ENCODE results near the gene TBC1D24. TPM values are rescaled to one million over a fixed set of nuclear protein-coding genes. Genes with fewer than 3 reads are reported as not detected.

The TBC1D24 gene
- total RNA-seq, 1 donor from 2014 or later, result 7.8 TPM

DNA sequence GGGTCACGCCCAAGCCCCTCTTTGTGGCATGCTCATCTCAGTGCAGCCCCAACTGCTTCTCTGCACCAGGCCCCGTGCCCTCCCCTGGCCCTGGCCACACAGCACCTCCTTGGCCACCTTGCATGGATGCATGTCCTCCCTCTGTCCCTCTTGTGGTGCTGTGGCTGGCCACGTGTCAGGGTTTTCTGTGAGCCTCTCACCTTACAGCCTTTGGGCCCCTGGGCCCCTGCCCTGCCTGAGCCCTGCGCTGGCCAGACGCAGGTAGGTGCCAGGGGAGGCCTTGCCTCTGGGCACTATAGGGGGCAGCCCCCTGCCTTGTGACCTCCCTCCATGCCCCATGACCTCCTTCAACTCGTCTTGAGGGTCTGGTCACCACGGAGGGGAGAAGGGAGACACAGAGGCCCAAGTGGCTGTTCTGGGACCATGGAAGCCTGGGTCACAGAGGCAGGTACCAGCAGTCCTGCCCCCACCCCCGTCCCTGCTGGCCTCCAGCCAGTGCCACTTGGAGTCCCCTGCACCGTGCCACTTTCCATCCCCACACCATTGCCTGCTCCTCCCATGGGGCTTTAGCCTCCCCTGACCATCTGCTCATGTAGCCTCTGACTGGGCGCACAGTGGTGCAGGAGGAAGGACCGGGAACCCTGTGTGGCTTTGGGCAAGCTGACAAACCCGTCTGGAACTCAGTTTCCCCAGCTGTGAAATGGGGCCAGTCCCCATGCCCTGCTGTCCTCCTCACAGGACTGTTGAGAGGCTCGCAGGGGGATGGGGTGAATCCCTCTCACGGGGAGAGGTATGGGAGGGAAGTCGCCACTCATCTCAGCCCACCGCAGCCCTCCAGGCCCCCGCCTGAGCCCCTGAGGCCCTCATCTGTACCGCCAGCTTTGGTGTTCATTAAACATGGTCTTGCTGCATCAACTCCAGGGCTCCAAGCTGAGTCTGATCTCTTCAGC lies 27.3 kb downstream of the TBC1D24 start:
- Histone ChIP-seq H3K36me3 (ENCODE audit: control insufficient read depth in 3 of 3, insufficient read depth in 3 of 3, low read length in 3 of 3) (peaks cover 0 to 3% (median 3%) of the 10 kb centered on the region in 3 donors), H3K4me1 (ENCODE audit: control insufficient read depth in 3 of 3, insufficient read depth in 3 of 3, low read length in 3 of 3) (peaks cover 29 to 51% (median 40%) of the 10 kb centered on the region in 3 donors), H3K9ac (ENCODE audit: low read depth in 1 of 3, low read length in 3 of 3) (peak overlapping the region in 1 of 3 donors; percentile 68), H3K9me3 (ENCODE audit: control insufficient read depth in 3 of 3, low read length in 3 of 3) (no peaks in the 10 kb centered on the region), H3K27me3 (ENCODE audit: control insufficient read depth in 3 of 3, insufficient read depth in 3 of 3, low read length in 3 of 3) (no peaks in the 10 kb centered on the region), H3K27ac (ENCODE audit: low read depth, low read length) (no peak overlapping the region), H3K4me3 (ENCODE audit: low read length in 3 of 3) (no peak overlapping the region)

DNA sequence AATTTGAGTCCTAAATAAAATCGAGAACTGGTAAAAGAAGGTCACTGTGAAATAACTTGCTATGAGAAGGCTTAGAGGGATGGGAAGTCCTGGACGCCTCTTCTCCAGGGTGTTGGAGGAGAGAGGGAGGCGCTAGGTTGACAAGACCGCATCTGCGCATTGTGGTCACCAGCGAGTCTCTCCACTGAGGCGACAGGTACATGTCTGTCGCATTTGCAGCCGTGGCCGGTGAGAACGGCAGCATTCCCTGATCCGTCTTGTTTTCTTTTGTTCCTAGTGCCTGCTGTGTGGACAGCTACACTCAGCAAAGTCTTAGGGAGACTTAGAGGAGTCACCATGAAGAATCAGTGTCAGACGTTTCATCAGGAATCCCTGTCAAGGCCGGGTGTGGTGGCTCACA lies 30.8 kb downstream of the TBC1D24 start:
- Histone ChIP-seq H3K4me3 (ENCODE audit: low read length in 3 of 3) (no peak overlapping the region), H3K9me3 (ENCODE audit: control insufficient read depth in 3 of 3, low read length in 3 of 3) (no peaks in the 10 kb centered on the region), H3K36me3 (ENCODE audit: control insufficient read depth in 3 of 3, insufficient read depth in 3 of 3, low read length in 3 of 3) (peaks cover 0 to 3% (median 2%) of the 10 kb centered on the region in 3 donors), H3K27me3 (ENCODE audit: control insufficient read depth in 3 of 3, insufficient read depth in 3 of 3, low read length in 3 of 3) (no peaks in the 10 kb centered on the region), H3K27ac (ENCODE audit: low read depth, low read length) (no peak overlapping the region), H3K4me1 (ENCODE audit: control insufficient read depth in 3 of 3, insufficient read depth in 3 of 3, low read length in 3 of 3) (peaks cover 8 to 22% (median 15%) of the 10 kb centered on the region in 3 donors), H3K9ac (ENCODE audit: low read depth in 1 of 3, low read length in 3 of 3) (no peak overlapping the region)

GRCh38 chr16:2507052-2507659 lies 32.2 kb downstream of the TBC1D24 start:
- Histone ChIP-seq H3K27ac (ENCODE audit: low read depth, low read length) (peak overlapping the region; percentile 54), H3K9ac (ENCODE audit: low read depth in 1 of 3, low read length in 3 of 3) (peak overlapping the region in 1 of 3 donors; percentile 50), H3K9me3 (ENCODE audit: control insufficient read depth in 3 of 3, low read length in 3 of 3) (no peaks in the 10 kb centered on the region), H3K27me3 (ENCODE audit: control insufficient read depth in 3 of 3, insufficient read depth in 3 of 3, low read length in 3 of 3) (no peaks in the 10 kb centered on the region), H3K36me3 (ENCODE audit: control insufficient read depth in 3 of 3, insufficient read depth in 3 of 3, low read length in 3 of 3) (peaks cover 0 to 3% (median 0%) of the 10 kb centered on the region in 3 donors), H3K4me3 (ENCODE audit: low read length in 3 of 3) (no peak overlapping the region), H3K4me1 (ENCODE audit: control insufficient read depth in 3 of 3, insufficient read depth in 3 of 3, low read length in 3 of 3) (peaks cover 2 to 18% (median 11%) of the 10 kb centered on the region in 3 donors)

GRCh38 chr16:2507665-2508064 lies 32.7 kb downstream of the TBC1D24 start:
- H3K9me3 ChIP-seq (ENCODE audit: control insufficient read depth in 3 of 3, low read length in 3 of 3), result no peaks in the 10 kb centered on the region
- peaks cover 0 to 3% (median 0%) of the 10 kb centered on the region in 3 donors for H3K36me3 ChIP-seq (ENCODE audit: control insufficient read depth in 3 of 3, insufficient read depth in 3 of 3, low read length in 3 of 3)
- H3K4me1 ChIP-seq (ENCODE audit: control insufficient read depth in 3 of 3, insufficient read depth in 3 of 3, low read length in 3 of 3), result peaks cover 2 to 18% (median 9%) of the 10 kb centered on the region in 3 donors
- no peak overlapping the region for H3K9ac ChIP-seq (ENCODE audit: low read depth in 1 of 3, low read length in 3 of 3)
- no peak overlapping the region for H3K4me3 ChIP-seq (ENCODE audit: low read length in 3 of 3)
- no peaks in the 10 kb centered on the region for H3K27me3 ChIP-seq (ENCODE audit: control insufficient read depth in 3 of 3, insufficient read depth in 3 of 3, low read length in 3 of 3)
- H3K27ac ChIP-seq (ENCODE audit: low read depth, low read length), result peak overlapping the region; percentile 54

- H3K27ac ChIP-seq (ENCODE audit: low read depth, low read length), result no peak overlapping the region
- peaks cover 0 to 3% (median 0%) of the 10 kb centered on the region in 3 donors for H3K36me3 ChIP-seq (ENCODE audit: control insufficient read depth in 3 of 3, insufficient read depth in 3 of 3, low read length in 3 of 3)
- H3K9ac ChIP-seq (ENCODE audit: low read depth in 1 of 3, low read length in 3 of 3), result no peak overlapping the region
- H3K9me3 ChIP-seq (ENCODE audit: control insufficient read depth in 3 of 3, low read length in 3 of 3), result no peaks in the 10 kb centered on the region
- peaks cover 10 to 22% (median 16%) of the 10 kb centered on the region in 3 donors for H3K4me1 ChIP-seq (ENCODE audit: control insufficient read depth in 3 of 3, insufficient read depth in 3 of 3, low read length in 3 of 3)
- no peak overlapping the region for H3K4me3 ChIP-seq (ENCODE audit: low read length in 3 of 3)
- no peaks in the 10 kb centered on the region for H3K27me3 ChIP-seq (ENCODE audit: control insufficient read depth in 3 of 3, insufficient read depth in 3 of 3, low read length in 3 of 3)
Observed at GRCh38 chr16:2508722-2509400, 33.9 kb downstream of the TBC1D24 start.

GRCh38 chr16:2511128-2511800 lies 36.3 kb downstream of the TBC1D24 start:
- H3K9me3 ChIP-seq (ENCODE audit: control insufficient read depth in 3 of 3, low read length in 3 of 3), result no peaks in the 10 kb centered on the region
- H3K4me3 ChIP-seq (ENCODE audit: low read length in 3 of 3), result no peak overlapping the region
- no peaks in the 10 kb centered on the region for H3K27me3 ChIP-seq (ENCODE audit: control insufficient read depth in 3 of 3, insufficient read depth in 3 of 3, low read length in 3 of 3)
- H3K27ac ChIP-seq (ENCODE audit: low read depth, low read length), result no peak overlapping the region
- peak overlapping the region in 1 of 3 donors; percentile 8 for H3K9ac ChIP-seq (ENCODE audit: low read depth in 1 of 3, low read length in 3 of 3)
- H3K36me3 ChIP-seq (ENCODE audit: control insufficient read depth in 3 of 3, insufficient read depth in 3 of 3, low read length in 3 of 3), result no peaks in the 10 kb centered on the region
- H3K4me1 ChIP-seq (ENCODE audit: control insufficient read depth in 3 of 3, insufficient read depth in 3 of 3, low read length in 3 of 3), result peaks cover 28 to 39% (median 33%) of the 10 kb centered on the region in 3 donors

- H3K27ac ChIP-seq (ENCODE audit: low read depth, low read length), result no peak overlapping the region
- no peak overlapping the region for H3K4me3 ChIP-seq (ENCODE audit: low read length in 3 of 3)
- H3K27me3 ChIP-seq (ENCODE audit: control insufficient read depth in 3 of 3, insufficient read depth in 3 of 3, low read length in 3 of 3), result no peaks in the 10 kb centered on the region
- peaks cover 0 to 4% (median 4%) of the 10 kb centered on the region in 3 donors for H3K36me3 ChIP-seq (ENCODE audit: control insufficient read depth in 3 of 3, insufficient read depth in 3 of 3, low read length in 3 of 3)
- peak overlapping the region in 2 of 3 donors; percentile 33 to 91 for H3K9ac ChIP-seq (ENCODE audit: low read depth in 1 of 3, low read length in 3 of 3)
- no peaks in the 10 kb centered on the region for H3K9me3 ChIP-seq (ENCODE audit: control insufficient read depth in 3 of 3, low read length in 3 of 3)
- H3K4me1 ChIP-seq (ENCODE audit: control insufficient read depth in 3 of 3, insufficient read depth in 3 of 3, low read length in 3 of 3), result peaks cover 37 to 48% (median 42%) of the 10 kb centered on the region in 3 donors
Observed at GRCh38 chr16:2511996-2512734, 37.2 kb downstream of the TBC1D24 start.

DNA sequence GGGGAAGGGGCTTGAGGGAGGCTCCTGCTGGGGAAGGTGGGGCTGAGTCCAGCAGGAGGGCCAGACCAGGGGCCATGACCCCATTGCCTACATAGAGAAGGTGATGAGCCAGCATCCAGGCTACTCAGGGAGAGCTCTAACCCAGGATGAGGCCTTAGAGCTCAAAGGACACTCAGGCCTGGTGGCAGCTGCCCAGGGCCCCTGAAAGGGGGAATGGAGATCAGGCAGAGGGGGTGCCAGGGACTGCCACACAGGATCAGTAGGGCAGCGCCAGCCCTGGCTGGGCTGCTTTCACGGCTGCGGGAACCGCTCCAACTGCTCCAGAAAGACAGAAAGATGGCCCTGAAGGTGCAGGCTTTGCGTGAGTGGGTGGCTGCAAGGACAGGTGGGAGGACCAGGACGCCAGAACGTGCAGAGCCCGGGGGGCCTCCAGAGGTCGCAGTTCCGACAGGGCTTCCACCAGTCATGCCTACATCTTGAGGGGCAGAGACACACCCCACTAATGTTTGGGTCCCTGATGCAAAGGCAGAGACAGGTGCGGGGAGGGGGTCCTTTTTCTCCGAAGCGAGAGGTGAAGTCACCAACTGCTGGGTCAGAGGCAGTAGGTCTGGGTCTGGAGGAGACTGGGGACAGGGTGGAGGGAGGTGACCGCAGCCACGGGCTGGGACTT lies 37.9 kb downstream of the TBC1D24 start:
- peak overlapping the region; percentile 59 to 87 (median 85) for H3K4me3 ChIP-seq (ENCODE audit: low read length in 3 of 3)
- peak overlapping the region; percentile 98 for H3K27ac ChIP-seq (ENCODE audit: low read depth, low read length)
- peaks cover 0 to 4% (median 4%) of the 10 kb centered on the region in 3 donors for H3K36me3 ChIP-seq (ENCODE audit: control insufficient read depth in 3 of 3, insufficient read depth in 3 of 3, low read length in 3 of 3)
- no peaks in the 10 kb centered on the region for H3K27me3 ChIP-seq (ENCODE audit: control insufficient read depth in 3 of 3, insufficient read depth in 3 of 3, low read length in 3 of 3)
- peak overlapping the region; percentile 70 to 91 (median 91) for H3K9ac ChIP-seq (ENCODE audit: low read depth in 1 of 3, low read length in 3 of 3)
- H3K9me3 ChIP-seq (ENCODE audit: control insufficient read depth in 3 of 3, low read length in 3 of 3), result no peaks in the 10 kb centered on the region
- peaks cover 44 to 55% (median 49%) of the 10 kb centered on the region in 3 donors for H3K4me1 ChIP-seq (ENCODE audit: control insufficient read depth in 3 of 3, insufficient read depth in 3 of 3, low read length in 3 of 3)

All from skeletal muscle tissue (tissue), 4 donors.